Suprapubic skin (tissue), 4 donors: Measurements from ENCODE around the gene TMC6. TPM values are rescaled to one million over a fixed set of nuclear protein-coding genes. Genes with fewer than 3 reads are reported as not detected.
"Not testable (repeated sequence)": the region's sequence is repeated elsewhere in the genome, so short reads cannot be mapped to it uniquely, and the experiment has no call there.

Experiments used
- DNase-seq, 2 donors: peaks; one replicate each; pipeline ENCODE4 v3.0.0-alpha.2; 2019; ENCODE audit warnings: low spot score in 2 of 2
- H3K27ac ChIP-seq: fragments of 200-600 bp; sonication (generic); one replicate; pipeline ENCODE4 v1.5.1; 2019
- H3K27me3 ChIP-seq: fragments of 200-600 bp; sonication (generic); one replicate; pipeline ENCODE4 v1.5.1; 2019
- H3K36me3 ChIP-seq: fragments of 200-600 bp; sonication (generic); one replicate; pipeline ENCODE4 v1.5.1; 2019
- H3K4me1 ChIP-seq: fragments of 200-600 bp; sonication (generic); one replicate; pipeline ENCODE4 v1.5.1; 2019
- H3K4me3 ChIP-seq: fragments of 200-600 bp; sonication (generic); one replicate; pipeline ENCODE4 v1.5.1; 2019; ENCODE audit warnings: mild to moderate bottlenecking
- H3K9me3 ChIP-seq: fragments of 200-600 bp; sonication (generic); one replicate; pipeline ENCODE4 v1.5.1; 2019
- CTCF ChIP-seq, 2 donors: fragments of 200-600 bp in 1 of 2; fragments of 450-650 bp in 1 of 2; sonication (generic) in 1 of 2; IDR thresholded peaks; one replicate each; pipeline ENCODE4 v1.5.1; 2016 to 2019; ENCODE audit warnings: antibody characterized with exemption in 2 of 2, mild to moderate bottlenecking in 1 of 2, moderate library complexity in 1 of 2
- EP300 ChIP-seq: sonication (generic); formaldehyde crosslinking; IDR thresholded peaks from one replicate; pipeline ENCODE4 v1.6.1; 2017; ENCODE audit warnings: antibody characterized with exemption
- POLR2A ChIP-seq, 2 donors: fragments of 450-650 bp; IDR thresholded peaks; one replicate each; pipeline ENCODE4 v1.6.1; 2017; ENCODE audit warnings: antibody characterized with exemption in 2 of 2, mild to moderate bottlenecking in 2 of 2, moderate library complexity in 2 of 2
- POLR2AphosphoS5 ChIP-seq, 3 donors: sonication (generic); formaldehyde crosslinking; IDR thresholded peaks; one replicate each; pipeline ENCODE4 v1.6.1; 2017; ENCODE audit warnings: antibody characterized with exemption in 3 of 3
- WGBS: methylation state at CpG from one replicate; pipeline ENCODE4 v1.1.5; 2018; 5-methylcytosine and 5-hydroxymethylcytosine counted together
- total RNA-seq, 4 donors: library from RNA; depleted of rRNA; stranded (reverse); fragments of >200 nt; gene quantifications; one replicate each; pipeline ENCODE4 v1.1.0, GENCODE V29; 2016

Gene TMC6
- total RNA-seq, 4 donors from 2014 or later, result 27.9 to 48.8 (median 32.0) TPM

GRCh38 chr17:78075011-78075410 is 53.5 kb downstream of the TMC6 start:
- H3K4me3 ChIP-seq, result no peak overlapping the region
- H3K4me1 ChIP-seq, result no peaks in the 10 kb centered on the region
- H3K9me3 ChIP-seq, result no peaks in the 10 kb centered on the region
- H3K36me3 ChIP-seq, result peaks cover 98% of the 10 kb centered on the region
- DNase-seq, result no peak
- H3K27me3 ChIP-seq, result no peaks in the 10 kb centered on the region
- WGBS, result 97% methylated on average over 10 of the region's 10 CpGs
- TF ChIP-seq CTCF (IDR thresholded peaks at IDR 0.05) (no peak), POLR2AphosphoS5 (IDR thresholded peaks at IDR 0.05) (no peak), POLR2A (IDR thresholded peaks at IDR 0.05) (no peak), EP300 (no peak)
- no peak overlapping the region for H3K27ac ChIP-seq

- H3K4me1 ChIP-seq, result no peaks in the 10 kb centered on the region
- no peak overlapping the region for H3K27ac ChIP-seq
- DNase-seq, result no peak
- no peak overlapping the region for H3K4me3 ChIP-seq
- H3K36me3 ChIP-seq, result peaks cover 97% of the 10 kb centered on the region
- no peaks in the 10 kb centered on the region for H3K27me3 ChIP-seq
- WGBS, result 100% methylated on average over 3 of the region's 3 CpGs
- no peak for TF ChIP-seq EP300
- TF ChIP-seq CTCF (IDR thresholded peaks at IDR 0.05), result no peak
- TF ChIP-seq POLR2A (IDR thresholded peaks at IDR 0.05), result no peak
- H3K9me3 ChIP-seq, result no peaks in the 10 kb centered on the region
Measured at GRCh38 chr17:78072961-78073360, 55.6 kb downstream of the TMC6 start.

- no peak for DNase-seq
- Histone ChIP-seq H3K27ac (no peak overlapping the region), H3K36me3 (peaks cover 76% of the 10 kb centered on the region), H3K9me3 (no peaks in the 10 kb centered on the region), H3K4me1 (no peaks in the 10 kb centered on the region), H3K27me3 (no peaks in the 10 kb centered on the region), H3K4me3 (no peak overlapping the region)
- TF ChIP-seq POLR2A (IDR thresholded peaks at IDR 0.05), result no peak
- no peak for TF ChIP-seq EP300
- no peak for TF ChIP-seq CTCF (IDR thresholded peaks at IDR 0.05)
- no peak for TF ChIP-seq POLR2AphosphoS5 (IDR thresholded peaks at IDR 0.05)
- 69% methylated on average over 4 of the region's 4 CpGs for WGBS
Measured at GRCh38 chr17:78069695-78070094, 58.9 kb downstream of the TMC6 start.

GRCh38 chr17:78066976-78067375 is 61.6 kb downstream of the TMC6 start:
- not testable (repeated sequence) for H3K4me1 ChIP-seq, H3K27ac ChIP-seq, DNase-seq, H3K9me3 ChIP-seq, H3K27me3 ChIP-seq, H3K4me3 ChIP-seq
- H3K36me3 ChIP-seq, result peaks cover 50% of the 10 kb centered on the region
- WGBS, result 96% methylated on average over 4 of the region's 4 CpGs

GRCh38 chr17:78064708-78065107 is 63.8 kb downstream of the TMC6 start:
- TF ChIP-seq POLR2A (IDR thresholded peaks at IDR 0.05), result no peak
- no peak for TF ChIP-seq CTCF (IDR thresholded peaks at IDR 0.05)
- H3K27ac ChIP-seq, result no peak overlapping the region
- no peak for DNase-seq
- 100% methylated on average over 4 of the region's 4 CpGs for WGBS
- H3K4me1 ChIP-seq, result no peaks in the 10 kb centered on the region
- H3K4me3 ChIP-seq, result no peak overlapping the region
- H3K9me3 ChIP-seq, result no peaks in the 10 kb centered on the region
- H3K27me3 ChIP-seq, result no peaks in the 10 kb centered on the region
- peaks cover 29% of the 10 kb centered on the region for H3K36me3 ChIP-seq

- peaks cover 17% of the 10 kb centered on the region for H3K36me3 ChIP-seq
- no peak overlapping the region for H3K27ac ChIP-seq
- no peak overlapping the region for H3K4me3 ChIP-seq
- DNase-seq, result no peak
- H3K27me3 ChIP-seq, result no peaks in the 10 kb centered on the region
- H3K4me1 ChIP-seq, result no peaks in the 10 kb centered on the region
- TF ChIP-seq EP300, result no peak
- TF ChIP-seq POLR2A (IDR thresholded peaks at IDR 0.05), result no peak
- no peak for TF ChIP-seq POLR2AphosphoS5 (IDR thresholded peaks at IDR 0.05)
- TF ChIP-seq CTCF (IDR thresholded peaks at IDR 0.05), result no peak
- no peaks in the 10 kb centered on the region for H3K9me3 ChIP-seq
Measured at GRCh38 chr17:78063489-78063888, 65.1 kb downstream of the TMC6 start.
